ENCODE measurements around the gene ADGRG4. TPM values are rescaled to one million over a fixed set of nuclear protein-coding genes. Genes with fewer than 3 reads are reported as not detected.

Gene ADGRG4
- total RNA-seq, 2 donors from 2014 or later, result 0.14 to 0.41 TPM

DNA sequence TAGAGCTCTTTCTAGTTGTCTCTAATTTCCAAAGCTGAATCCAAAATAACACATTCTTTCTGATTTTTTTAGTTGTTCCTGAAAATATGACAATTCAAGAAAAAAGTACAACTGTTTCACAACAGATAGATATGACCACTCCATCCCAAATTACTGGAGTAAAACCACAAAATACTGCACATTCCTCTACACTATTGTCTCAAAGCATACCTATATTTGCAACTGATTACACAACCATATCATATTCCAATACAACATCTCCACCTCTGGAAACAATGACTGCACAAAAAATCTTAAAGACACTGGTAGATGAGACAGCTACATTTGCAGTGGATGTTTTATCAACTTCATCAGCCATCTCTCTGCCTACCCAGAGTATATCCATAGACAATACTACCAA lies 43.6 kb downstream of the ADGRG4 start:
- Histone ChIP-seq H3K27me3 (replicated peaks; ENCODE audit: insufficient read depth) (no peaks in the 10 kb centered on the region), H3K4me3 (no peak overlapping the region), H3K36me3 (no peaks in the 10 kb centered on the region), H3K9me3 (no peaks in the 10 kb centered on the region), H3K27ac (no peak overlapping the region), H3K4me1 (ENCODE audit: control insufficient read depth in 1 of 2, low read depth in 2 of 2) (no peaks in the 10 kb centered on the region)
- TF ChIP-seq, protein P1, sequence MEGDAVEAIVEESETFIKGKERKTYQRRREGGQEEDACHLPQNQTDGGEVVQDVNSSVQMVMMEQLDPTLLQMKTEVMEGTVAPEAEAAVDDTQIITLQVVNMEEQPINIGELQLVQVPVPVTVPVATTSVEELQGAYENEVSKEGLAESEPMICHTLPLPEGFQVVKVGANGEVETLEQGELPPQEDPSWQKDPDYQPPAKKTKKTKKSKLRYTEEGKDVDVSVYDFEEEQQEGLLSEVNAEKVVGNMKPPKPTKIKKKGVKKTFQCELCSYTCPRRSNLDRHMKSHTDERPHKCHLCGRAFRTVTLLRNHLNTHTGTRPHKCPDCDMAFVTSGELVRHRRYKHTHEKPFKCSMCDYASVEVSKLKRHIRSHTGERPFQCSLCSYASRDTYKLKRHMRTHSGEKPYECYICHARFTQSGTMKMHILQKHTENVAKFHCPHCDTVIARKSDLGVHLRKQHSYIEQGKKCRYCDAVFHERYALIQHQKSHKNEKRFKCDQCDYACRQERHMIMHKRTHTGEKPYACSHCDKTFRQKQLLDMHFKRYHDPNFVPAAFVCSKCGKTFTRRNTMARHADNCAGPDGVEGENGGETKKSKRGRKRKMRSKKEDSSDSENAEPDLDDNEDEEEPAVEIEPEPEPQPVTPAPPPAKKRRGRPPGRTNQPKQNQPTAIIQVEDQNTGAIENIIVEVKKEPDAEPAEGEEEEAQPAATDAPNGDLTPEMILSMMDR (IDR thresholded peaks at IDR 0.05), result no peak
- DNase-seq (ENCODE audit: low spot score) (no peak), ATAC-seq (ENCODE audit: insufficient number of reproducible peaks, low FRiP score, low read depth) (no peak)

DNA sequence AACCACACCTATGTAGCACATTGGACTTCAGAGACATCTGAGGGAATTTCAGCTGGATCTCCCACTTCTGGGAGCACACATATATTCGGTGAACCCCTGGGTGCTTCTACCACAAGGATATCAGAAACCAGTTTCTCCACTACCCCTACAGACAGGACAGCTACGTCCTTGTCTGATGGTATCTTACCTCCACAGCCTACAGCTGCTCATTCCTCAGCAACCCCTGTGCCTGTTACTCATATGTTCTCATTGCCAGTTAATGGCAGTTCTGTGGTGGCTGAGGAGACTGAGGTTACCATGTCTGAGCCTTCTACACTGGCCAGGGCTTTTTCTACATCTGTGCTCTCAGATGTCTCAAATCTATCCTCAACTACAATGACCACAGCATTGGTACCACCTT lies 45.7 kb downstream of the ADGRG4 start:
- H3K27ac ChIP-seq, result no peak overlapping the region
- no peaks in the 10 kb centered on the region for H3K27me3 ChIP-seq (replicated peaks; ENCODE audit: insufficient read depth)
- H3K4me1 ChIP-seq (ENCODE audit: control insufficient read depth in 1 of 2, low read depth in 2 of 2), result no peaks in the 10 kb centered on the region
- H3K4me3 ChIP-seq, result no peak overlapping the region
- DNase-seq (ENCODE audit: low spot score), result no peak
- no peaks in the 10 kb centered on the region for H3K9me3 ChIP-seq
- no peak for ATAC-seq (ENCODE audit: insufficient number of reproducible peaks, low FRiP score, low read depth)
- H3K36me3 ChIP-seq, result no peaks in the 10 kb centered on the region
- TF ChIP-seq, protein P1 (IDR thresholded peaks at IDR 0.05), result no peak

- DNase-seq (ENCODE audit: low spot score) (no peak), ATAC-seq (ENCODE audit: insufficient number of reproducible peaks, low FRiP score, low read depth) (no peak)
- H3K36me3 ChIP-seq, result no peaks in the 10 kb centered on the region
- no peaks in the 10 kb centered on the region for H3K9me3 ChIP-seq
- H3K4me1 ChIP-seq (ENCODE audit: control insufficient read depth in 1 of 2, low read depth in 2 of 2), result no peaks in the 10 kb centered on the region
- TF ChIP-seq, protein P1 (IDR thresholded peaks at IDR 0.05), result no peak
- no peak overlapping the region for H3K4me3 ChIP-seq
- H3K27me3 ChIP-seq (replicated peaks; ENCODE audit: insufficient read depth), result no peaks in the 10 kb centered on the region
- H3K27ac ChIP-seq, result no peak overlapping the region
Observed at GRCh38 chrX:136347706-136348105, 46.9 kb downstream of the ADGRG4 start.

GRCh38 chrX:136353526-136354093 lies 52.8 kb downstream of the ADGRG4 start:
- Histone ChIP-seq H3K9me3 (no peaks in the 10 kb centered on the region), H3K4me1 (ENCODE audit: control insufficient read depth in 1 of 2, low read depth in 2 of 2) (no peaks in the 10 kb centered on the region), H3K36me3 (no peaks in the 10 kb centered on the region), H3K4me3 (no peak overlapping the region), H3K27me3 (replicated peaks; ENCODE audit: insufficient read depth) (no peaks in the 10 kb centered on the region), H3K27ac (no peak overlapping the region)
- DNase-seq (ENCODE audit: low spot score) (no peak), ATAC-seq (ENCODE audit: insufficient number of reproducible peaks, low FRiP score, low read depth) (no peak)
- TF ChIP-seq, protein P1 (IDR thresholded peaks at IDR 0.05), result no peak

GRCh38 chrX:136354201-136354600 lies 53.4 kb downstream of the ADGRG4 start:
- TF ChIP-seq, protein P1 (IDR thresholded peaks at IDR 0.05), result no peak
- Histone ChIP-seq H3K27ac (no peak overlapping the region), H3K27me3 (replicated peaks; ENCODE audit: insufficient read depth) (no peaks in the 10 kb centered on the region), H3K4me1 (ENCODE audit: control insufficient read depth in 1 of 2, low read depth in 2 of 2) (no peaks in the 10 kb centered on the region), H3K36me3 (no peaks in the 10 kb centered on the region), H3K4me3 (no peak overlapping the region), H3K9me3 (no peaks in the 10 kb centered on the region)
- ATAC-seq (ENCODE audit: insufficient number of reproducible peaks, low FRiP score, low read depth), result no peak
- no peak for DNase-seq (ENCODE audit: low spot score)

Measured in thoracic aorta (tissue), 2 donors.